NCI-H2196 treated with DMSO at 0.1 percent for 48 hours (cell line): ENCODE data around the gene CMTM3.
A peak's percentile ranks its signal among the peaks of the same experiment; 100 is the strongest.
"Not testable (repeated sequence)": the region's sequence is repeated elsewhere in the genome, so short reads cannot be mapped to it uniquely, and the experiment has no call there.

Experiments
- DNase-seq: peaks from one replicate; lab custom pipeline; 2025; ENCODE audit not compliant: unreplicated experiment; lab: John Stamatoyannopoulos, UW

Gene CMTM3

DNA sequence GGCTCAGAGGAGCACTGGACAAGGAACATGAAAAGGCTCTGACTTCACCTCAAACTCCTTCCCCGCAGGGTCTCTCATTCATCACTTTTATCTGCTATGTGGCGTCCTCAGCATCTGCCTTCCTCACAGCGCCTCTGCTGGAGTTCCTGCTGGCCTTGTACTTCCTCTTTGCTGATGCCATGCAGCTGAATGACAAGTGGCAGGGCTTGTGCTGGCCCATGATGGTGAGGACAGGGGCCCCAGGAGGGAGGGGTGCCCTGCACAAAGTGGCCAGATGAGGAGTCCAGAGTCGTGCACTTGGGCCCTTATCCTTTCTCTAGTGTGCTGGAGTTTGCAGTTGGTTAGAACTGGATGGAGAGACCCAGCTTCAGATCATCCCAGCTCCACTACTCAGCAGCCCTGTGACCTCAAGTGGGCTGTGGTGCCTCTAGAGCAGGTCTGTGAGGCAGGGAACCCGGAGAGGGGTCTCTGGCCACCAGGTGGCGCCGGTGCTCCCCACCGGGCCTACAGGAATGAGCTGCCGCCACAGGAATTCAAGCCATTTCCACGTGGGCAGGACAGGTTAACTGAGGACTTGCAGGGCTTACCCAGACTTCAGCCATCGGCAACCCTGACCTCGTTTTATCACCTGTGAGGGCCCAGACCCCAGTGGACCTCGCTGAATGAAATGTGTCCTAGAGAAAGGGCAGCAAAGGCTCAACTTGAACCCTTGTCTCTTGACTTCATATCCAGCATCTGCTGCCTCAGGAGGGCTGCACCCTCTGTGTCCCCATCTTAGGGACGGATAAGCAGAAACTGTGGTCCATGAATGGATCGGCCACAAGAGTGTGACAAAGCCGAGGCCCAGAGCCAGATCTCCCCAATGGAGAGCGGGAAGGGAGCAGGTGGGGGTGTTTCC lies 4.0 kb downstream of the CMTM3 start:
- peak; percentile 22 for DNase-seq

- DNase-seq, result no peak
These were observed 4.6 kb downstream of the CMTM3 start for GRCh38 chr16:66609139-66609510.

- DNase-seq, result no peak
These were observed 5.8 kb downstream of the CMTM3 start for GRCh38 chr16:66610111-66610820.

DNA sequence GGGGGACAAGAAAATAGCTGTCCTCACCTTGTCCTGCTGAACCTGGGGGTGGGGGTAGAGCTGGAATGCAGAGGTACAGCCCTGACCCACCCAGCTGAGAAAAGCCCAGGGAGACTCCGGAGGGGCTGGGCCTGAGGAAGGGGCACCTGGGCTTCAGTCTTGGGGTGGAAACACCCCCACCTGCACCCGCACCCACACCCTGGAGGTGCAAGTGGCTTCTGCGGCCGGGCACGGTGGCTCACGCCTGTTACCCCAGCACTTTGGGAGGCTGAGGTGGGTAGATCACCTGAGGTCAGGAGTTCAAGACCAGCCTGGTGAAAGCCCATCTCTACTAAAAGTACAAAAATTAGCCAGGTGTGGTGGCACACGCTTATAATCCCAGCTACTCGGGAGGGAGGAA lies 7.4 kb downstream of the CMTM3 start:
- DNase-seq, result not testable (repeated sequence)

DNA sequence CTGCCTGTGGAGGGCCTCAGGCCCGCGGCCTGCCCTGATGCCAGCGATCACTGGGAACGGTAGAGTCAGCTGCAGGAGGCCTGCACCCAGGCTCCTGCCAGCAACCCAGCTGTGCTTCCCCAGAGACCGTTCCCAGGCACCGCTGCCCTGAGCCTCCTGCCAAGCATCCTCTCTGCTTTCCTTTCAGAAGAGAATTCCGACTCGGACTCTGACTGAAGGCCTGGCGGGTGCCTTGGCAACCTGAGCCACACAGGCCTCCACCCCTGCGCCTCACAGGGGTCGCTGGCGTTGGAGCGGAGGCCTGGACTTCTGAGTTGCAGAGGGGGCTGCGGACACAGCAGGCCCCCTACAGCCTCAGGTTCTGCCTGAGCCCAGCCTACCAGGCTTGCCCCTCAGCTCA lies 7.9 kb downstream of the CMTM3 start:
- no peak for DNase-seq

GRCh38 chr16:66614161-66614802 lies 9.8 kb downstream of the CMTM3 start:
- DNase-seq, result no peak

- DNase-seq, result no peak
These were observed 11.7 kb downstream of the CMTM3 start for GRCh38 chr16:66616169-66616568.

DNA sequence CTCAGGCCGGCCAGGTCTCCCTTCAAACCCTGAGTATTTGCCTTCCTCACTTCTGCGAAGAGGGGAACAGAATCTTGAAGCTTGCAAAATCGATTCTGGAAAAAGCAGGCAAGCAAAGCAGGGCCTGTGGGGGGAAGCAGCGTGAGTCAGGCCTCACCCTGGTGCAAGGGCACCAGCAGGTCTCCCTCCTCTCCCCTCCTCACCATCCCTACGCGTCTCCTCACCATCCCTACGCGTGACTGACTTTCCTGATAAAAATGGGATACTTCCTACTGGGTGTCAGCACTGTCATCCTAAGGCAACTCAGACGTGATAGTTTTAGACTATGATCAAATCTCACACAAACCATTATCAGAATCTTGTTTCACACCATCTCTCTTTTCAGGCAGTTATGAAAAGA lies 12.1 kb downstream of the CMTM3 start:
- DNase-seq, result no peak

- DNase-seq, result no peak
These were observed 12.5 kb downstream of the CMTM3 start for GRCh38 chr16:66617010-66617434.

DNA sequence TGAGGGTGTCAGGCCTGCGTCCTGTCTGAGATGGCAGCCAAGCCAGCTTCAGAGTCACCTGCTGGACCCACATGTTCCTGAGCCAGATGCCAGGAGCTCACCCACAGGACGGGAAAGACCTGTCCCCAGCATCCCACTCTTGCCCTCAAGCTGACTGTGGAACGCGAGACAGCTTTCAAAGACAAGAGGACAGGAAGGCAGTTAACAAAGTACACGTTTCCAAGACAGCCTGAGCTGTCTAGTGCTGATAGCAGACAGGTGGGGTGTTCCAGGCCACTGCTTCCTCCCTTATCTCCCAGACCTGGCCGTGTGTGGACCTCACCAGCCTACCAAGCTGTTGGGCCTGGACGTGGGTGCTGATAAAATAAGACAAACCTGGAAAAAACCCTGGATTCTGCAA lies 13.2 kb downstream of the CMTM3 start:
- DNase-seq, result no peak

DNA sequence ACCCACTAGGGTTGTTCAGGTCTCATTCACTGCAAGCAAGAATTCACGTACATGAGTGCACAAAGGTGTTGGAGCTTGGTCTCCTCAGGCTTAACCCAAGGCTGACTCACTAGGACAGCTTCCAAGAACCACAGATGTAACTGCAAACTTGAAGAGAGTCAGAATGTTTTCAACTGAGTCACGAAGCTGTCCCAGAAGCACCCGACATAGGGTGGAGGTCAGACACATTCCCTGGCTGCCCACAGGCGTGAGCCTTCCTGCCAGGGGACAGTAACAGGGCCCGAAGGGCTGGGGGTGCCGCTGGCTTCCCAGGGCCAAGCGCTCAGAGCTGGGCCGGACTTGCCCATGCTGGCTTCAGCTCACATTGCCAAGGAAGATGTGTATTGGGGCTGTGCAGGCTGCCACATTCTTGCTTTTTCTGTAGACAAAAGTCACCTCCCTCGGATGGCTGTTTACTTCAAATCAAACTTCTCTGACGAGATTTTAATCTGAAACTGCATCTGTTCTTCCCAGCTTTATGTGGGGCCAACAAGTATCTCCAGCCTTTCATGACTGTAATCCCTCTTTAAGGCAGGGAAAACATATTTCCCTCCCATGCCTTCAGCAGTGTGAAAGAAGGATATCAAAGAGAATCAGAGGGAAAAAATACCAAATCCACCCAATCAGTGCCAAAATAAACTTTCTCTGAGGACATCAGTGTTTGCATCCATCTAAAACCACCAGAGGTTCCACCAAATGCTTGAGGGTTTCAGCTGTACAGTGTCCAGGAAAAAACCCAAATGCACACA lies 14.3 kb downstream of the CMTM3 start:
- DNase-seq, result no peak

- DNase-seq, result no peak
These were observed 15.3 kb downstream of the CMTM3 start for GRCh38 chr16:66619534-66620428.

DNA sequence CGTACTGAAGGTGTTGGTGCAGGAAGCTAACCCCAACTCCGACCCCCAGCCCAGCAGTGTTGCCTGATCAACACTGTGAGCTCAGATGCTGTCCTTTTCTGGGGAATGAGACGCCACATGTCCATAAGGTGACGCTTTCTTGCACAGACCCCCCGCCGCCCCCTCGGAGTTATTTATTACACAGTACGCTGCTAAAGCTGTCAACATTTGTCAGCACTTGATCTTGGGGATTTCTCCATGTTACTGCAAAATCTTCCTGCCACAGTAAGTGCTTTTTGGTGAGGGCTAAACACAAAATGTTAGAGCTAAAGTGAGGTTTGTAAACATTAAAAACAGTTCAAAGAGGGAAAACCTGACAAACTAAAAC lies 15.9 kb downstream of the CMTM3 start:
- DNase-seq, result no peak

DNA sequence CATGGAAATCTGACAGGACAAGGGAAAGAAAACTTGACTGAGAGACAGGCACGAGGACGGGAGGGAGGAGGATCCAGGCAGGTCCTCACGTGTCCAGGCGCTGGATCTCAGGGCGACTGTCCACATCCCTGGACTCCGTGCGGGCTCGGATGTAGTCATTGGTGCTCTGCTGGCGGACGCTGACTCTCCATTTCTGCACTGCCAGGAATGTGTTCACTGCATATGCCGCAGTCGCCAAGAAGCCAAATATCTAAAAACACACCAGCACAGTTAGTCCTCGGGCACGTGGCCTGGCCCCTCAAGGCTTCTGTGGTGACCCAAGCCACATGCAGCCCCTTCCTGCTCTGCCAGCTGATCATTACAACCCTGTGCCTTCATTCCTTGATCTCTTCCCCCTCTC lies 17.5 kb downstream of the CMTM3 start:
- no peak for DNase-seq

- DNase-seq, result no peak
These were observed 18.4 kb downstream of the CMTM3 start for GRCh38 chr16:66622863-66623262.

GRCh38 chr16:66623755-66624154 lies 19.3 kb downstream of the CMTM3 start:
- no peak for DNase-seq

- not testable (repeated sequence) for DNase-seq
These were observed 23.3 kb downstream of the CMTM3 start for GRCh38 chr16:66627611-66628378.

- no peak for DNase-seq
These were observed 25.4 kb downstream of the CMTM3 start for GRCh38 chr16:66629856-66630255.

DNA sequence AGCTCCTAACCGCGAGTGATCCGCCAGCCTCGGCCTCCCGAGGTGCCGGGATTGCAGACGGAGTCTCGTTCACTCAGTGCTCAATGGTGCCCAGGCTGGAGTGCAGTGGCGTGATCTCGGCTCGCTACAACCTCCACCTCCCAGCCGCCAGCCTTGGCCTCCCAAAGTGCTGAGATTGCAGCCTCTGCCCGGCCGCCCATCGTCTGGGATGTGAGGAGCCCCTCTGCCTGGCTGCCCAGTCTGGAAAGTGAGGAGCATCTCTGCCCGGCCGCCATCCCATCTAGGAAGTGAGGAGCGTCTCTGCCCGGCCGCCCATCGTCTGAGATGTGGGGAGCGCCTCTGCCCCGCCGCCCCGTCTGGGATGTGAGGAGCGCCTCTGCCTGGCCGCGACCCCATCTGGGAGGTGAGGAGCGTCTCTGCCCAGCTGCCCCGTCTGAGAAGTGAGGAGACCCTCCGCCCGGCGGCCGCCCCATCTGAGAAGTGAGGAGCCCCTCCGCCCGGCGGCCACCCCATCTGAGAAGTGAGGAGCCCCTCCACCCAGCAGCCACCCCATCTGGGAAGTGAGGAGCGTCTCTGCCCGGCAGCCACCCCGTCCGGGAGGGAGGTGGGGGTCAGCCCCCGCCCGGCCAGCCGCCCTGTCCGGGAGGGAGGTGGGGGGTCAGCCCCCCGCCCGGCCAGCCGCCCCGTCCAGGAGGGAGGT lies 26.2 kb downstream of the CMTM3 start:
- not testable (repeated sequence) for DNase-seq
